ENCODE measurements around the gene WASL. TPM values are rescaled to one million over a fixed set of nuclear protein-coding genes. Genes with fewer than 3 reads are reported as not detected.

Gene WASL
- total and polyA plus RNA-seq, 2 of the 13 experiments (the other 11 are each of a cell fraction or from before 2014, with no cell fraction given), result 7.9 to 12.8 TPM

DNA sequence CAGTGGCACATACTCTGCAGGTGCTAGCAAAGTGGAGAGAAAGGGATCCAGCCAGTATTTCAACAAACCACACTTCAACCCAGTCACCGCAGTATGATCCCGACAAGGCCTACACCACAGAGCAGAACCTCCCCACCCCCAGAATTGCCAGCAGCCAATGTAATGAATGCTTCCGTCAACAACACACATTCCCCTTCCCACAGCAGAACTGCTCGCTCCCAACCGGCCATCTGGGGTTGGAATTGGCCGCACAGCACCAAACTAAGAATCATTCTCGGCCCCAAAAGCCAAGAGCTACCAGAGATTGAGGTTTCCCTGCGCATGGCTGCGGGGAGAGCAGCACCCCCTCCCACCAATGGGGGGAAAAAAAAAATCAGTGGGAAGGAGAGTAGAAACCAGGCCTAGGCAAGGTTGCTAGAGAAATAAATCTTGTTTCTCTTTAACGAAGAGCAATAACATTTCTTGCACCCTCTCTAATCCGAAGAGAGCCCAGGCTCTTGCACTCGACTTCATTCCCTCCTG is 1.1 kb downstream of the WASL start (continued):
- TF ChIP-seq, protein P1, sequence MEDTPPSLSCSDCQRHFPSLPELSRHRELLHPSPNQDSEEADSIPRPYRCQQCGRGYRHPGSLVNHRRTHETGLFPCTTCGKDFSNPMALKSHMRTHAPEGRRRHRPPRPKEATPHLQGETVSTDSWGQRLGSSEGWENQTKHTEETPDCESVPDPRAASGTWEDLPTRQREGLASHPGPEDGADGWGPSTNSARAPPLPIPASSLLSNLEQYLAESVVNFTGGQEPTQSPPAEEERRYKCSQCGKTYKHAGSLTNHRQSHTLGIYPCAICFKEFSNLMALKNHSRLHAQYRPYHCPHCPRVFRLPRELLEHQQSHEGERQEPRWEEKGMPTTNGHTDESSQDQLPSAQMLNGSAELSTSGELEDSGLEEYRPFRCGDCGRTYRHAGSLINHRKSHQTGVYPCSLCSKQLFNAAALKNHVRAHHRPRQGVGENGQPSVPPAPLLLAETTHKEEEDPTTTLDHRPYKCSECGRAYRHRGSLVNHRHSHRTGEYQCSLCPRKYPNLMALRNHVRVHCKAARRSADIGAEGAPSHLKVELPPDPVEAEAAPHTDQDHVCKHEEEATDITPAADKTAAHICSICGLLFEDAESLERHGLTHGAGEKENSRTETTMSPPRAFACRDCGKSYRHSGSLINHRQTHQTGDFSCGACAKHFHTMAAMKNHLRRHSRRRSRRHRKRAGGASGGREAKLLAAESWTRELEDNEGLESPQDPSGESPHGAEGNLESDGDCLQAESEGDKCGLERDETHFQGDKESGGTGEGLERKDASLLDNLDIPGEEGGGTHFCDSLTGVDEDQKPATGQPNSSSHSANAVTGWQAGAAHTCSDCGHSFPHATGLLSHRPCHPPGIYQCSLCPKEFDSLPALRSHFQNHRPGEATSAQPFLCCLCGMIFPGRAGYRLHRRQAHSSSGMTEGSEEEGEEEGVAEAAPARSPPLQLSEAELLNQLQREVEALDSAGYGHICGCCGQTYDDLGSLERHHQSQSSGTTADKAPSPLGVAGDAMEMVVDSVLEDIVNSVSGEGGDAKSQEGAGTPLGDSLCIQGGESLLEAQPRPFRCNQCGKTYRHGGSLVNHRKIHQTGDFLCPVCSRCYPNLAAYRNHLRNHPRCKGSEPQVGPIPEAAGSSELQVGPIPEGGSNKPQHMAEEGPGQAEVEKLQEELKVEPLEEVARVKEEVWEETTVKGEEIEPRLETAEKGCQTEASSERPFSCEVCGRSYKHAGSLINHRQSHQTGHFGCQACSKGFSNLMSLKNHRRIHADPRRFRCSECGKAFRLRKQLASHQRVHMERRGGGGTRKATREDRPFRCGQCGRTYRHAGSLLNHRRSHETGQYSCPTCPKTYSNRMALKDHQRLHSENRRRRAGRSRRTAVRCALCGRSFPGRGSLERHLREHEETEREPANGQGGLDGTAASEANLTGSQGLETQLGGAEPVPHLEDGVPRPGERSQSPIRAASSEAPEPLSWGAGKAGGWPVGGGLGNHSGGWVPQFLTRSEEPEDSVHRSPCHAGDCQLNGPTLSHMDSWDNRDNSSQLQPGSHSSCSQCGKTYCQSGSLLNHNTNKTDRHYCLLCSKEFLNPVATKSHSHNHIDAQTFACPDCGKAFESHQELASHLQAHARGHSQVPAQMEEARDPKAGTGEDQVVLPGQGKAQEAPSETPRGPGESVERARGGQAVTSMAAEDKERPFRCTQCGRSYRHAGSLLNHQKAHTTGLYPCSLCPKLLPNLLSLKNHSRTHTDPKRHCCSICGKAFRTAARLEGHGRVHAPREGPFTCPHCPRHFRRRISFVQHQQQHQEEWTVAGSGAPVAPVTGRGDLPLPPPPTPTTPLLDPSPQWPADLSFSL (CRISPR knock-in tag; IDR thresholded peaks at IDR 0.05), result peak; percentile 47; the same call in 1 of the 2 replicates
- TF ChIP-seq ZKSCAN8 (CRISPR knock-in tag; IDR thresholded peaks at IDR 0.05; ENCODE audit: borderline replicate concordance) (0 out of 2 replicates have a peak, but pooled peaks have one; percentile 22), ZSCAN31 (CRISPR knock-in tag; IDR thresholded peaks at IDR 0.05; ENCODE audit: low read depth) (0 out of 2 replicates have a peak, but pooled peaks have one; percentile 63), SALL1 (CRISPR knock-in tag; IDR thresholded peaks at IDR 0.05) (peak; percentile 79), MIER3 (CRISPR knock-in tag; IDR thresholded peaks at IDR 0.05; ENCODE audit: borderline replicate concordance) (peak; percentile 39; the same call in 1 of the 2 replicates), ZNF614 (CRISPR knock-in tag; IDR thresholded peaks at IDR 0.05; ENCODE audit: borderline replicate concordance) (peak; percentile 39; the same call in 1 of the 2 replicates), HNRNPK (IDR thresholded peaks at IDR 0.05; ENCODE audit: low read depth, low read length, poor library complexity, severe bottlenecking) (no peak), ZNF740 (CRISPR knock-in tag; IDR thresholded peaks at IDR 0.05) (peak; percentile 52; the same call in 1 of the 2 replicates), ZNF605 (CRISPR knock-in tag; IDR thresholded peaks at IDR 0.05) (peak; percentile 40; the same call in 1 of the 2 replicates), ZNF589 (CRISPR knock-in tag; conservative IDR thresholded peaks at IDR 0.05) (peak; percentile 50; the same call in 1 of the 2 replicates), ELF3 (CRISPR knock-in tag; IDR thresholded peaks at IDR 0.05) (peak; percentile 70), KMT2B (CRISPR knock-in tag; IDR thresholded peaks at IDR 0.05) (peak; percentile 65), FOXP1 (IDR thresholded peaks at IDR 0.05) (no peak), FOXP1 (CRISPR knock-in tag; IDR thresholded peaks at IDR 0.05) (peak; percentile 43; the same call in 1 of the 2 replicates), RARA (CRISPR knock-in tag; IDR thresholded peaks at IDR 0.05) (peak; percentile 55), TBX3 (IDR thresholded peaks at IDR 0.05; ENCODE audit: borderline replicate concordance) (0 out of 2 replicates have a peak, but pooled peaks have one; percentile 16), NR2F6 (IDR thresholded peaks at IDR 0.05) (no peak), NR2F6 (CRISPR knock-in tag; IDR thresholded peaks at IDR 0.05) (peak; percentile 51)
- TF ChIP-seq, protein P2, sequence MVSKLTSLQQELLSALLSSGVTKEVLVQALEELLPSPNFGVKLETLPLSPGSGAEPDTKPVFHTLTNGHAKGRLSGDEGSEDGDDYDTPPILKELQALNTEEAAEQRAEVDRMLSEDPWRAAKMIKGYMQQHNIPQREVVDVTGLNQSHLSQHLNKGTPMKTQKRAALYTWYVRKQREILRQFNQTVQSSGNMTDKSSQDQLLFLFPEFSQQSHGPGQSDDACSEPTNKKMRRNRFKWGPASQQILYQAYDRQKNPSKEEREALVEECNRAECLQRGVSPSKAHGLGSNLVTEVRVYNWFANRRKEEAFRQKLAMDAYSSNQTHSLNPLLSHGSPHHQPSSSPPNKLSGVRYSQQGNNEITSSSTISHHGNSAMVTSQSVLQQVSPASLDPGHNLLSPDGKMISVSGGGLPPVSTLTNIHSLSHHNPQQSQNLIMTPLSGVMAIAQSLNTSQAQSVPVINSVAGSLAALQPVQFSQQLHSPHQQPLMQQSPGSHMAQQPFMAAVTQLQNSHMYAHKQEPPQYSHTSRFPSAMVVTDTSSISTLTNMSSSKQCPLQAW (CRISPR knock-in tag; IDR thresholded peaks at IDR 0.05), result peak; percentile 17; the same call in 1 of the 2 replicates
- TF ChIP-seq, protein P3, sequence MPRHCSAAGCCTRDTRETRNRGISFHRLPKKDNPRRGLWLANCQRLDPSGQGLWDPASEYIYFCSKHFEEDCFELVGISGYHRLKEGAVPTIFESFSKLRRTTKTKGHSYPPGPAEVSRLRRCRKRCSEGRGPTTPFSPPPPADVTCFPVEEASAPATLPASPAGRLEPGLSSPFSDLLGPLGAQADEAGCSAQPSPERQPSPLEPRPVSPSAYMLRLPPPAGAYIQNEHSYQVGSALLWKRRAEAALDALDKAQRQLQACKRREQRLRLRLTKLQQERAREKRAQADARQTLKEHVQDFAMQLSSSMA (CRISPR knock-in tag; IDR thresholded peaks at IDR 0.05), result 0 out of 2 replicates have a peak, but pooled peaks have one; percentile 48
